Activated naive CD4-positive, alpha-beta T cell treated with anti-CD3 and anti-CD28 coated beads, Interleukin-2, amount 50 U/mL, for 16 hours (primary cell): ENCODE data around the gene FAM135A.

Experiments used
- DNase-seq: peaks from one replicate; pipeline ENCODE4 v3.0.0-alpha.2; 2020

Gene FAM135A

DNA sequence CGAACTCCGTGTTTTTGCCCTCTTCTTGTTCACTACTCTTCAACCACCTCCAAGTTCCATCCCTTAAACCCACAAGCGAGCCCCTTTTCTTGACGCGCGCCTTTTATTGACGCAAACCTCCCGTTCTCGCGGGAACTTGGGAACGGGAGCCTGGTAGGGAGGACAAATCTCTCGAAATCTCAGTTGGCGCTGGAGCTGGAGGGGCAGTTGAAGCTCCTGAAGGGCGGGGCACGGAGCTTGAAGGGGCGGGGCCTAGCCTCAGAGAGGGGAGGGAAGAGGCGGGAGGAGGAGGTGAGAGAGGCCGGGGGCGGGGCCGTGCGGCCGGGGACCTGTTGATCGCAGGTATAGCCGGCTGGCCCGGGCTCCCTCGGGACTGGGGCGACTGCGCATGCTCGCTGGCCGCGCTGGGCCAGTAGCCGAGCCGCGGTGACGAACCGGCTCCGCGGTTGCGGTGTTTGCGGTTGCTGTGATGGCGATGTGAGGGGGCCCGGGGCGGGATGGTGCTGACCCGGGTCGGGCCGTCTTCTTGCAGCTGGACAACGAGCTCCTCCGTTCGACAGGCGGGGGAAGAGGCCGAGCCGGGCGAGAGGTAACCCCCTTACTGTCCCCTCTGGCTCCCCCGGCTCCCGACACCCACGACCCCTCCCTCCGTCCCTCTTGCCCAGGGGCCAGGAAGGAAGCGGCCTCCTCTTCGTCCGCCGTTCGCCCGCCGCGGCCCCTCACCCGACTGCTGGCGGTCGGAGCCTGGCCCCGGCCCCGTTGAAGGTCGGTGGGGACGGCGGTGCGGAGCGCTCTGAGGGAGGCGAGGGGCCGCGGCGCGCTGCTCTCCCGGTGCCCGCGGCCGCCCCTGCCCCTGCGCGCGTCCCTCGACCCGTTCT lies at the start of gene FAM135A:
TSS of gene FAM135A (plus strand) at position 395 of the 878 bp plus-strand sequence. CDS start 14,835 bp downstream, outside the sequence.
- peak; percentile 91 for DNase-seq

DNA sequence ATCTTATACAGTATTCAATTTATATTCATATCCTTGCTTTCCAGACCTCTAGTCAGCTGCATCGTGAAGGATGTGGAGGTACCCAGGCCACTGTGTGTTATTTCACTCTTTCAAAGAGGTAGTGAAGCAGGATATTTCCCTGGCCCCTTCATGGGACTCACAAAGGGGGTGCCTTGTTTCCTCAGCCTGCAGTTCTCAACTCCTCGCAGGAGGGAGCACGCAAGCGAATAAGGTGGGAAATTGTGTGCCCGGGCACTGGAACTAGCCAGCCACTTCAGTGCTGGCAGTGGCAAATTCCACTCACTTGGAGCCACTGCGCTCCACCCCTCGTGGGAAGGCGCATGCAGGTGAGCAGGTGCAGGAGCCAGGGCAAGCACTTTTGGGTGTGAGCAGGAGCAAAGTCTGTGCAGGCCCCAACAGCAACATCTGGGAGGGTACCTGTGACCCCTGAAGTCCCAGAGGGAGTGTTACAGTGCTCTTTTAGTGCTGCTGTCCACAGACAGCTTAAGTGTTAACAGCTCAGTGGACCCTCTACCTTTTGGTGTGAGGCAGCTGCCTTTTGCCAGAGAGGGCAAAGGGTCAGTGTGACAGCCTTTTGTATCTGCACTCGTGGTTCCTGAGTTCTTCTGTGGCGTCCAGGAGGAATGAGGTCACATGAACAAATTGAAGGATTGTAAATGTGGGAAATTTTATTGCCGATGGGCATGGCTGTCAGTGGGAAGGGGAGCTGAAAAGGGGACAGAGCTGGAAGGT lies 49.4 kb upstream of the FAM135A start:
- DNase-seq = no peak

DNA sequence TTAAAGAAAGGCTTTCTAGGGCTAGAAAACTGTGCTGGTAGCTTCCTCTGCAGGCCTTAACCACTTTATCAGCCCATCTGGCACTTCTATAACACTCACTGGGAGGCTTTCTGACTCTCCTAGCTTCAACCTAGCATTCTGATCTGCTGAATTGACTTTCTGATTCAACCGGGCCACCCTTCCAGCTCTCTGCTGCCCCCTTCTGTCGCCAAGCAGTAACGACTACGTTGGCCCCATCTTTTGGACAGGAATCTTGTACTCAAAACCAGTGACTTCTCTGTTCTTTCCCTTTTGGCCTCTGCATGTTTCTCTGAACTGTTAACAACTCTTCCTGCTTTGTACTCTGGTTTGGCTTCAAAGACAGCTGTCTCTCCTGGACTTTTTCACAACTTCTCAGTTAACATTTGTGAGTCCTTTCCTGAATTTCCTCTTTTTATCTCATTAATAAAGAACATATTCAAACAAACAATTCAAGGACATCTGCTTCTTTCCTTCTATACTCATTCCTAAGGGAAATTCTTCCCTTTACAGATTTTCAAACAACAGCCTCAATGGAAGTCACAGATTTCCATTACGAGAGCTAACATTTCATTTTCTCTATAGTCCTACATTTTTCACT lies 43.9 kb upstream of the FAM135A start:
- peak; percentile 58 for DNase-seq

DNA sequence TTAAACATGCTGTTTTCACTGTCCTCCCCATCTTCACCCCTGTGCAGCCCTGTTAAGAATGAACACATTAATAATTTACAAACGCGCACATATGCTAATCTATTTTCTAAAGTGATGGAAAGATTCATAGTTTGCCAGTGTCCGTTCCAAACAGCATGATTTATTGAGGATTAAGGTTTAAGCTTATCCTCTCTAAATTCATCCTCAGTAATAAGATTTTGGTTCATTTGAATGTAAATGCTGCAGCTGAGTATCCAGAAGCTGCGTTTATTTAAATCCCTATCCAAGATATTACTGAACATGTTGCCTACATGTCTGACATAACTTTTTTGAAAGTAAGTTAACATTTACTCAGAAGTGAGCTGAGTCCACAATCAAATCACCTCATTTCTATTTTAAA lies 42.8 kb upstream of the FAM135A start:
- DNase-seq = no peak

DNA sequence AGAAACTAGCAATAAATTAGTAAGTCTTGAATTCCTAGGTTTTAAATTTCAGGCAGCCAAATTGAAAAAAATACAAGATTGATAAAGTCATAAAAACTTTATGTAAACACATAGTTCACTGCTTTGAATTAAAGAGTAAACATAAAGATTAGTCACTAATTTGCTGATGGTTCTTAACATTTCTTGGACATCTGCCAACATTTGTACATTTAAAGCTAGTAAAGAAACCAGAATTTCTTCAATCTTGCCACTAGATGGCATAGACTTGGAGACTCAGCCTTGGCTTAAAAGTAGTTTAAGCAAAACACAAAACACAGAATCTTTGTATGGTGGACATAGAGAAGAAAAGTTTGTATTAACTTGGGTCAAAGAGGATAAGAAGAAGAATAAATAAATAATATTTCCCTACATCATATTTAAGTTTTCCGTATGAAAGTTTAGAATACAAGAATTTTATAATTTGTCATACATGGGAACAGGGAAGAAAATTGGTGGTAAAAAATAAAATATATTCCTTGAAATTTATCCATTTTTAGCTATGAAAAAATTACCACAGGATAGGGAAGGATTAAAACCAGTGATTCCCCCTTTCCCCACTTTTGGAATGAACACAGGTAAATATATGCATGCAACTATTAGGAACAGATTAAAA lies 41.7 kb upstream of the FAM135A start:
- DNase-seq = no peak

GRCh38 chr6:70375166-70375565 lies 38.1 kb upstream of the FAM135A start:
- DNase-seq = no peak

- no peak for DNase-seq
Observed at GRCh38 chr6:70375882-70376281, 37.4 kb upstream of the FAM135A start.

DNA sequence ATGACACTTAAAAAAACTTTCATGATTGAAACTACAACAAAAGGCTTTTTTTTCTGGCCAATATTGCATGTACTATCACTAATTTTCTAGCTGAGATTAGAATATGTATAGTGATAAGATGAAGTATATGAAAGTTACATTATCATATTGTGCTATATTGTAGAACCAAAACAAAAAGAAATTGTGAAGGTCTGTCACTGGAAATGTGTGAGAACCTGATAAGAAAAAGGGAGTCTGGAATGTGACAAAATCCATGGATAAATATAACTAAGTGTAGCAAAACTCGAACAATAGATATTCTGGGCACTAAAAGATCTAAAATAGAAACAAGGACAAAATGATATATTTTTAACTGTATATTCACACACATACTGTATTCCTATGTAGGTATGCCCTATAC lies 36.7 kb upstream of the FAM135A start:
- DNase-seq = no peak

DNA sequence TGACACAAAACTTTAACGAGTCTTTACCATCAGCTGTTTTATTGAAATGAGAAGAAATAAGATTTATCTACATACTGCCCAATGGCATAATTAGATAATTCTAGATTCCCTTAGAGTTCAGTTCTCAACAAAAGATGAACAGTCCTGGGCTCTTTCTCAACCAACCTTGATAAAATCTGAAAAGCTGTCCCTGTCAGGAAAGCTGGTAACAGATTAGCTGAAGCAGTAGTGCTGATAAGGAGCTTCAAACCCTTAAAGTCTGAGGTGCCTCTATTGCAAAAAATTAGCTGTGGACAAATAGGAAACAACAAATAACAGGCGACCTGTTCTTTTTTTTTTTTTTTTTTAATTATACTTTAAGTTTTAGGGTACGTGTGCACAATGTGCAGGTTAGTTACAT lies 35.9 kb upstream of the FAM135A start:
- no peak for DNase-seq

DNA sequence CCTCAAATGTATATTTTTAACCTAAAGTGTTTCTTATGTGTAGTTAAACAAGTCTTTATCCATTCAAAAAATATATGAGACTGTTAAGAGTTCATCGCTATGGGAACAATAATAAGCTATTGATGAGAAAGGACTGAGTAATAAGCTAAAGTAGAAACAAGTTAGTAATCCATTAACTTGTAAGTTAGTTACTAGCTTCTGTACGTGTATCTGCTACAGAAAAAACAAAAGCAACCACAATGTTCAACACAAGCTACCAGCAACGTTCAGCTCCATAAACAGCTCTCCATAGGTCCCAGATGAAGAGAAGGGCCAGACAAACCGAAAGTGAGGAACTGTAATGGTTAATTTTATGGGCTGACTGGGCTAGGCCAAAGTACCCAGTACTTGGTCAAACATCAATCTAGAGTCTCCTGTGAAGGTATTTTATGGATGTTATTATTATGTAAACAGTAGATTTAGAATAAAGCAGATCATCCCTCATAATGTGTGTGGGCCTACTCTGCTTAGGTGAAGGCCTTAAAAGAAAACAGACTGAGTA lies 33.8 kb upstream of the FAM135A start:
- DNase-seq = no peak

GRCh38 chr6:70380252-70380651 lies 33.1 kb upstream of the FAM135A start:
- DNase-seq = no peak

GRCh38 chr6:70380771-70381416 lies 32.4 kb upstream of the FAM135A start:
- no peak for DNase-seq

GRCh38 chr6:70381417-70381782 lies 31.9 kb upstream of the FAM135A start:
- no peak for DNase-seq

DNA sequence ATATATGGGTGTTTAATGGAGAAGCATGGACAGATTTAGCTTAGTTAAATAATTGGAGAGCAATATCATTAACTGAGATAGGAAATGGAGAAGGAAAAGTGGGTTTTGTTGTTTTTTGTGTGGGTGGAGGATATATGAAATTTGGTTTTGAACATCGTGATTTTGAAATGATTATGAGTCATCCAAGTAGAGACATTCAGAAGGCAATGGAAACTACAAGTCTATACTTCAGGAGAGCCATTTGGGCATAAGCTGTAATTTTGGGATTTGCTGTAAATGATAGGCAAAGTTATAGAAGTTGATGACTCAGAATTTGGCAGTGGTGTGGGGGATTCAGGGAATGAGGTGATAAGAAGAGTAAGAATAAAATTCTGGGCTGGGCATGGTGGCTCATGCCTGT lies 27.4 kb upstream of the FAM135A start:
- no peak for DNase-seq

DNA sequence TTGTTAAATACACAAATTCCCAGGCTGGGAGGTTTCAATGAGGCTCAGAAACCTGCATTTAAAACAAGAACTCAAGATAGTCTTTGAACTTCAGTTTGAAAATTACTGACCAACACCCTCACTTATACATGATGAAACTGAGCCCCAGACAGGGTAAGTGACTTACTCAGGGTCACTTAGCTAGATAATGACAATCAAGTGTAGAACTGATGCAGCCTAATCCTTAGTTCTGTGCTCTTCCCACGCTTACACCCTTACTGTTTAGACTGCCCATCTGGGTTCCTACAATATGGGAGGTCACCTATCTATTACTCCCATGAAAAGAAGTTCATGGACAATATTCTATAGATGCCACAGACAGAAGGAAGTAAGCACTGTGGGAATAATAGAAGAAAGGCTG lies 24.5 kb upstream of the FAM135A start:
- DNase-seq = no peak

DNA sequence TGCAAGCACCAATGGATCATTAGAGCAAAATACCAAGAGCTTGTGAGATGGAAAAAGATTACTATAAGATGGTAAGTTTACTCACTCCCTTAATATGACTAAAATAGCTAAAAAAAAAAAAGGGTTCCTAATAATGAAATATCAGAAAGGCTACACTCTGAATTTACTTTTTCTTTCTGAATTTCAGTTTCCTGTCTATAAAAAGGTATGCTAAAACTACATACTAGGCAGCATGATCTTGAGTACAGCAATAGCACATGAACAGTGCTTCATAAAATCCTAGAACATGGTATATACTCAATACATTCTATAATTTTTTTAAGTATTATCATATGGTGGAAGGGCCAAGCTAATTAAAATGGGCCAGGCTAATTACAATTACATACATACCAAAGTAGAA lies 24.0 kb upstream of the FAM135A start:
- DNase-seq = no peak

DNA sequence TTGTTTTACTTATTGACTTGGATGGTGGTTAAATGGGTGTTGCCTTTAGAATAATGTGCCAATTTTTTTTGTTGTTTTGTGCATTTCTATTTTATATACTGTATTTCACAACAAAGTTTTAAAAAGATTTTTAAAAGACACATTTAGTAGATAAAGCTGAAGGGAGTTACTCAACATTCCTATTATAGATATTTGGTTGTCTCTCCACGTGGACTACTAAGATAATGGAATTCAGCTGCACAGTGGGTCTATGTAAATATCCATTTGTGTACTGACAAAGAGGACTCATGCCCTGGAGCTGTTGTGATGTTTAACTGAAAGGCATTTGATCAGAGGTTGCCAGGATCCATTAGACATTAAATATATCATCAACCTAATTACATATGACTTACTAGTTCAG lies 23.2 kb upstream of the FAM135A start:
- no peak for DNase-seq

GRCh38 chr6:70391492-70391891 lies 21.8 kb upstream of the FAM135A start:
- DNase-seq = no peak

- DNase-seq = no peak
Observed at GRCh38 chr6:70394518-70395300, 18.6 kb upstream of the FAM135A start.

DNA sequence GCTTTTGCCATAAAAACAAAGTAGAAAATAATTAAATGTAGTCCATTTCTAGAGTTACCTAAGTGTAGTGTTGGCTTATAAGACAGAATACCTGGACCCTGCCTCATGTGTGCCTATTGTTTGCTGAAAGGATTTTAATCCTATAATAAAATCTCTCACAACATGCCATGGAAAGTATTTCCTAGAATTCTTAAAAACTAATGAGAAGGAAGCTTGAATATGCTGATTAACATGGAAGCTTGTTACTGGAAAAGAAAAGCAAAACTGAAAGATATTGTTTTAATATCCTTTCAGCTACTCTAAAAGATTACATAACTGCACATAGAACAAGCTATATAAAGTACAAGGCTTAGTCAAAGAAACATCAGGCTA lies 18.0 kb upstream of the FAM135A start:
- no peak for DNase-seq

DNA sequence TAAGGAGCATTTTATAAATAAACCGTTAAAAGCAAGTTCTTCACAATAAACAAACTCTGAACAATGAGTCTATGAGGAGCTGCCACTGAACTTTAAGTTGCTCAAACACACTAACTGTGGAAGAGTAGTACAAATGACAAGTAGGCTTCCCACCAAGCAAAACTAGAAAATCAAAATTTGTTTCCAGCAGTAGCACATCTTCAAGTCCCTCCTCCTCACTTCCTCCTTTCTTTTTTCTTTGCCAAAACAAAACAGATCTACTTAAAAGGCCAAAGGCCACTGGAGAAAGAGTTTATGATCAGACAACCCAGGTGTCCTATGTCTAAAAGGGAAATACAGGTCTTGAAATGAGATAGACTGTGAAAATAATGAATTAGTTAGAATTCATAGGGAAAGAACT lies 17.1 kb upstream of the FAM135A start:
- DNase-seq = no peak
